Colon (tissue), 2 donors: ENCODE results near the gene SARDH.

Experiments
- FAIRE-seq: peaks from 2 replicates; lab custom pipeline; 2012; peaks lifted over from hg19 to GRCh38; lab: Jason Lieb, UNC
- donor health status: control.
- donor health status: control.

SARDH gene

DNA sequence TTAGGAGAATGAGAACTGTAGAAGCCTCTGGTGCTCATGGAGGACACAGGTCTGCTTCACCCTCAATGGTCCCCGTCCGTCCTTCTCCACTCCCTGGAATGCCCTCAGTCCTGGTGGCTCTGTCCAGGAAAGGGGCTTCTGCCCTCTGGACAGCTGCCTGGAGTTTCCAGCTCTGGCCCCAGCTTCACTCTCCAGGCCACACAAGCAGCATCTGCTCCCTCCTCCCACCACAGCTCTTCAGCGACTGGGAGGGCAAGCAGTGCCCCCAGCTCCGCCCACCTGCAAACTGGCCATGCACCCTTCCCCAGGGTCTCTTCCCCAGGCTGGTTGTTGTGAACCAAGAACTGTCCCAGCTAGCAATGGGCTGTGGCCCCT is 4.7 kb downstream of the SARDH start:
- FAIRE-seq: no peak

DNA sequence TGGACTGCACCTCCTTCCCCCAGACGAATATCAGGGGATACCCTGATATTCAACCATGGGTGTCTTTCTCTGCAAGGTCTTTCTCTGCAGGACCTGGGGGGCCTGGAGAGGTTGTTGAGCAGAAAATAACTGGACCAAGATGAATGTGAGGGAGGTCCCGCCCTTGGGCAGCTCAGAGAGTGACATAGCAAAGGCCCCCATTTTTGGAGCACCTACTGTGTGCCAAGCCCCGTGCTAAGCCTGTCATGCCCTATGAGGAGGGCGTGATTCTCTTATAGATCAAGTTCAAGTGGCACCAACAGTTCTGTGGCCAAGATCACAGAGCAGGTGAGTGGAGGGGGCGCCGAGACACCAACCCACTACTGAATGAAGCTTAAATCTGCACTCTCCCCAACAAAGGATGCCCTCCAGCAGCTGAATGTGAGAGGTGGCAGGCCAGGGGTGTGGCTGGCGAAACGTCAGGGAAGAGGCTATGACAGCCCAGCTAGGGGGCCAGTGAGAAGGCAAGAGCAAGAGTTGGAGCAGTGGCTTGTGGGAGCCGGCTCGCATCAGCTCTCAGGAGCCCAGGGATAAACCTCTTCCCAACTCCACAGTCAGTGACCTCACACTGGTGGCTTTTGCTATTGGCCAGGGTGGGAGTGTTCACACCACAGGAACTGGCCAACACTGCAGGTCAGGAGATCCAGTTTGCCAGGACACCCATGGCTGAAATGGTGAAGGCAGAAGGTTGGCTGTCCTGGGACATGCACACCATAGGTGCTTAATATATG is 5.3 kb downstream of the SARDH start:
- no peak for FAIRE-seq

DNA sequence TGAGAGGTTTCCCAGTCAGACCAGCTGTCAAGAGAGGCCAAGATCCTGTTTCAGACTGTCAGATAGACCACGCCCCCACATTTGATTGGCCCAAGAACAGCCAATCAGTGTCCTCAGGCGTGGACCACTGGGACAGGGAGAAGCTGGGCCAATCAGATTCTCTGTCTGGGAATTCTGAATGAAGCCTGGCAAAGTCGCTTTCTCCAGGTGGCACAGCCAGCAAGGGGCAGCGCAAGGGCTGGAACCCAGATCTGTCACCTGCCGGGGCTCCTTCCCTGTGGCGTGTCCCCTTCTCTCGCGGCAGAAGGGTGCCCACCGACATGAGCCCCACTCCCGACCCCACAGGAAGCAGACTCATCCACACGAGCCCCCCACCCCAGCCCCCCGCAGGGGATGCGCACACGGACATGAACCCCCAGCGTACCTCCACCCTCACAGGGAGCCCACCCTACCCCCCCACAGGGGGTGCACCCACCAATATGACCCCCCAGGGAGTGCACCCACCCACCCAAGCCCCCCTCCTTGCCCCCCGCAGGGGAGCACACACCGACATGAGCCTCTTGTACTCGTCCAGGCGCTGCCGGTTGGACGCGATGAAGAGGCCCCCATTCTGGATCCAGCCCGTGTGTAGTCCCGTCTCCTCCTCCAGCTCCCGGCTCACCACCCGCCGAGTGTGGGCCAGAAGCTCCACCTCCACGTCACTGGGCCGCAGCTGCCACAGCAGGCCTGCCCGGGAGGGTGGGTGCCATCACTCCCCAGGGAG is 6.1 kb downstream of the SARDH start:
- FAIRE-seq: no peak

DNA sequence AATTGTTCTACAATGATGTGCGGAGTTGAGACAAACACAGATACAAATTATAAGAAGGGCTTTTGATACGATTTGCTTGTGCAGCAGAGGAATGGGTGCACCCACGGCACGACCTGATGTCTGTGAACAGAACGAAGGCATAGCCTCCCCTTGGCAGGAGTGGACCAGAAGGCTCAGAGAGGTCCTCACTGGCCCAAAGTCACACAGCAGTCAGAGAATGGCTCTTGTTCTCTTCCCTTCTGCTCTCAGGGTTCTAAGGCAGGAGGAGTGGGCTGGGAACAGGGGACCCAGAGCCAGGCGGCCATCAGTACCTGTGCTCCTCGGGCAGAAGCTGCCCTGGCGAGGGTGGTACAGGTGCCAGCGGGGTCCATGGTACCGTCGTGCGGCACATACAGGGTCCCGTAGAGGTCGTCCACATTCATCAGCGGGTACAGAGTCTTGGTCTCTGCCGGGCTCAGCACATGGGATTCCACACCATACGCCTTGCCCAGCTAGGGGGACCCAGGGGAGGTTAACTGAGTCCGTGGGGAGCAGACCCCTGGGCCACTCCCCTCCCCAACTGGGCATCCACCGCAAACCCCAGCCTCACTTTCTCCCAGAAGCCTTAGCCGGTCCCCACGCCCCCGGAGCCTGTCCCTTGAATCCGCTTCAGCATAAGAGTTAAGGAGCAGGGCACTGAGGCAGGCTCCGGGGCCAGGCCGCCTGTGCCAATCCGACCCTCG is 7.0 kb downstream of the SARDH start:
- FAIRE-seq: no peak

DNA sequence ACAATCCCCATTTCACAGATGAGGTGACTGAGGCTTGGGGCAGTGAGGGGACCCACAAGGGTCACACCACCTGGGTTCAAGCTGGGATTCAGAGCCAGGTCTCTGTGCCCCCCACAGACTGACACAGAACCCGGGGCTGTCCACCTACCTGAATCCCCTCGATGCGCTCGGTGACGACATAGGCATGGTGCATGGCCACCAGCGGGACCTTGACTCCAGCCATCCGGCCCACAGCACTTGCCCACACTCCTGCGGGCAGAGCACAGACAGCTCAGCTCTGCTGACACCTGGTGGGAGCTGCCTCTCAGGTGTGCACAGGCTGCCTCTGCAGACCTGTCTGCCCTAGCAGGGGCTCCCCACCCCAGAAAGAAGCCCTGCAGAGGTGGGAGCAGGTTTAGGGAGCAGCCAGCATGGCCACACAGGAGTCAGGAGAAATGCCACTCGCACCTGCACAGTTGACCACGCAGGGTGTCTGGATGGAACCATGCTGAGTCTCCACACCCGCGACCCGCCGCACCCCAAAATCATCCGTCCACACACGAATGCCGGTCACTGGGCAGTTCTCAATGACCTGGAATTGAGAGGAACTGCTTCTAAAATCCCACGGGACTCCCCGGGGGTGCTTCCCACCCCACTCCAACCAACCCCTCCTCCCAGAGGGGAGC is 8.4 kb downstream of the SARDH start:
- FAIRE-seq: no peak

DNA sequence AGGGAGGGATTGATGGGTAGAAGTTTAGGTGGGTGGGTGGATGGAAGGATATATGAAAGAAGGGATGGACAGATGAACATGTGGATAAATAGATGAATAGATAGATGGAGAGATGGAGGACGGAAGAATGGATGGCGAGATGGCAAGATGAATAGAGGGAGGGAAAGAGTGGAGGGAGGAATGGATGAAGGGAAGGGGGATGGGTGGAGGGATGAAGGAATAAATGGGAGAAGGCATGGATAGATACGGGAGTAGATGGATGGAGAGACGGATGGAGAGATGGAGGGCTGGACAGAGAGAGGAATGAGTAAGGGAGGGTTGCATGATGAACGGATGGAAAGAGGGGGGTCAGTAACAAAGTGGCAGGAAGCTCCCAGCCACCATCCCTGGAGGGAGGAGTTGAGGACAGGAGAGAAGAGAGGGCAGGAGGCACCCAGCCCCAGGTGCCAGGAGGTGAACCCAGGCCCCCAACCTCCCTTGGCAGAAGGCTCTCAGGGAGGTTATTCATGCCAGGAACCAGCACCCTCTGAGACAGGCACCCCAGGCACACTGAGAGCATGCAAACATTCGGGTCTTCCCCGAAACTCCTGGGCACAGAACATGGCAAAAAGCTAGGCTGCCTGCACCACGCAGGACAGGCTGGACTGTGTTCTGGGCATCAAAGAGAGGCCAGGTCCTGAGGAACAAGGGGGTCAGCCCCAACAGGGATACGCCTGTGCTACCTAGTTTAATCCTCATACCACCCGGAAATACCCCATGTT is 9.1 kb downstream of the SARDH start:
- FAIRE-seq: no peak

DNA sequence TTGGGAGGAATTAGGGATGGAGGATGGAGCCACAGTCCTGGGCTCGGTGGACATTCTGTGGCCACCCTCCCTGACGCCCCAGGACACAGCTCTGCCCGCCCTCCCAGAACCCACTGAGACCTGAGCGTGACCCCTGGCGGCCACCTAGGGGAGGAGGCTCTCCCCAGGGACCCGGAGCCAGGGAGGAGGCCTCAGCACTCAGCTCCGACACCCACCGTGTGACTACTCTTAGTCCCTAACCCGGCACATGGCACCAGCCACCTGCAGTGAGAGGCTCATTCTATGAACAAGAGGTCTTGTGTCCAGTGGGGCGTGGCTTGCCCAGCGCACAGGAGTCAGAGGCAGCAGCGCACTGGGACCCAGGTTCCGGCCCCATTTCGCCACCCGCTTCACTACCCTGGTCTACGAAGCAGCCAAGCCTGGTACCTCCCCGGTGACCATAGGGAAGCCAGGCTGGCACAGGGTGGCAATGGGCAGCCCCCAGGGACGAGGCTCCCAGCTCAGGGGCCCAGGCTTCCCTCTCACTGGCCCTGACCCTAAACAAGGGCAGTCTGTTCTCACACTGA is 10.2 kb downstream of the SARDH start:
- FAIRE-seq: no peak

DNA sequence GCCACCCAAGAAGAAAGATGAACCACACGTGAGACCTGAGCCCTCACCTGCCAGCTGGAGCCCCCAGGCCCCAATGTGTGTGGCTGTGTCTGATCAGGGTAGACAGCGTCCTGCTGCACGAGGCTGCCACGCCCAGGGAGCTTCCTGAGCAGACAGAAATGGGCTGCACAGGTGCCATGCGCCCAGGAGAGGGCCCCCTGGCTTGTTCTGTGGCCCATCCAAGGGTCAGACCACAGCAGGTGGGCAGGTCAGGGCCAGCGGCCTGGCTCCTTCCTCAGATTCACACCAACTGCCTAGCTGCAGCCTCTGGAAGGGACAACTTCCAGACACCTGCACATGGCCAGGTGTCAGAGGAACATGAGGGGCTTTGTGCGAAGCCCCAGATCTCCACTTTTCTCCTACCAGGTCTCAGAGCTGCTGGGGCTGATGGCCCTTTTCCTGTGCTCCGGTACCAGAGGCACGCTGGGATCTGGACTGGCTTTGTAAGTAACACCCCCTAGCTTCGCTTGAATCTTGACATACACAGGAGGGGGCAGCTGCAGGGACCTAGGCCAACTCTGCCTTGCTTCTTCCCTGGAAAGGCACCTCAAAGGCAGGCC is 10.8 kb downstream of the SARDH start:
- no peak for FAIRE-seq

DNA sequence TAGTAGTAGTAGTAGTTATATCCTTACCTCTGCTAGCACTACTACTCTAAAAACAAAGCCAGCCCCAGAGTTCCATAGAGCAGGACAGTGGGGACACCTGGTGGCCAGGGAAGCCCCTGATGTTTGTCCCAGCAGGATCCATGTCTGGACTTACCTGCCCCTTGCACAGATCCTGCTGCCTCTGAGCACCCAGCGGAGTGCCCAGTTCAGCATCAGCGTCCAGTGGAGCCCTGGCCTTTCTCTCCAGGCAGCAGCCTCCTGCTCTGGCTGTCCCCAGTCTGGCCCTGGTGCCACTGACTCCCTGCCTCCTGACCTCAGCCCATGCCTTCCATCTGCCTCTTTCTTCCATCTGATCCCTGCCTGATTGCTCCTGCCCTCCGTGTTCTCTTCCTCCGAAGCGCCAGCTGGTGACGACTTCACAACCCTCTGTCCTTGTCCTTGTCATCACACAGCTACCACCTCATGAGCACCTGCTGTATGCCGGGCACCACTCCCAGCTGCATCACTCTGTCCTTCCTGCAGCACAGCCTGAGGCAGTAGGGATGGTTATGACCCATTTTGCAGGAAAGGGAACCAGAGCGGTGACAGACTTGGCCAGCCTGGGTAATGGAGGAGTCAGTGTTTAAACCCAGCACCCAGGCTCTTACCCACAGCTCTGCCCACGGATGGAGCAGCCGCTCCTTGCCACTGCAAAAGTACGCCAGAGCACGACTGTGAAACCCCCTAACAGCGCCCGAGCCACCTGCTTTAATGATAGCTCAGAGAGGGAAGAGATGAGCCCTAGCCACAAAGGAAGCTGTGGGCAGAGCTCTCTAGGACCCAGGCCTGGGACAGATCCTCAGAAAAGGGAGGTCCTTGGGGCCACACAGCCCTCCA is 11.5 kb downstream of the SARDH start:
- no peak for FAIRE-seq

DNA sequence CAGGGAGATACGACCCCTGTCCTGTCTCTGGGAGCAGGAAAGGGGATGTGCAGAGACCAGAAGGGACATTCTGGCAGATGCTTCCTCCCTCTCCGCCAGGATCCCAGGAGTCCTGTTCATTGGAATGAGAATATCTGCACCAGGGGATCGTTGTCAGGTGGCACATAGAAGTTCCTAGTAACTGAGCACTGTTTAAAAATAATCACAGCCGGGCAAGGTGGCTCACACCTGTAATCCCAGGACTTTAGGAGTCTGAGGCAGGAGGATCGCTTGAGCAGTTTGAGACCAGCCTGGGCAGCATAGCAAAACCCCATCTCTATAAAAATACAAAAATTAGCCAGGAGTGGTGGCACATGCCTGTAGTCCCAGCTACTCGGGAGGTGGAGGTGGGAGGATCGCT is 12.3 kb downstream of the SARDH start:
- FAIRE-seq: no peak

DNA sequence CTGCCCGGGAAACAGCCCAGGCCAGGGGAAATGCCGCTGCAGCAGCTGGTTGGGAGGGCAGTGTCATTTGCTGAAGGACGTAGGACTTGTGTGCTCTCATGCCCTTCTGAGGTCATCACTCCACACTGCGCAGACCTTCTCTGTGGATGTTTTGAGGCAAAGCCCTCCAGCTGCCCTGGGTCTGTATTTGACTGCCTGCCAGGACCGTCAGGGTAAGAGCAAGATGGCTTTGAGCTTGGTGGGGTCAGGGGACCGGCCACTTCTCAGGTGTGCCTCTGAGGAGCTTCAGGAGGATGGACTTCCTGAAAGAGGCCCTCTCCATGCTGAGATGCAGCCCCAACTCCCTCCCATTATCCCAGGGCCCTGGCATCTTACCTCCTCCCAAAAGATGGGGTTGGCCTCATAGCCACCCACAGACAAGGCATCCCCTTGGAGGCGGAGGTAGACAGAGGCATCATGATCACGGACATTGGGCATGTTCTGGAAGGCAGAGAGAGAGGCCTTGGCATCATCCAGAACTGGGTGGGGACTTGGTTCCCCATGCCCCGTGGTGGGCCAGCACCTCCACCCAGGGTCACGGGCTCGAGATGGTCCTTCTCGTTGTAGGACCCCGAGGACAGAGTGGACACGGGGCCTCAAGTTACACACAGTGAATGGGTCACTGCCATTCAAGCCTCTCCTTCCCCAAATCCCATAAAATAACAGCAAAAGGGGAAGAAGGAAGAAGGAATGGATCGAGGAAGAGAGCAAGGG is 19.4 kb downstream of the SARDH start:
- FAIRE-seq: no peak

DNA sequence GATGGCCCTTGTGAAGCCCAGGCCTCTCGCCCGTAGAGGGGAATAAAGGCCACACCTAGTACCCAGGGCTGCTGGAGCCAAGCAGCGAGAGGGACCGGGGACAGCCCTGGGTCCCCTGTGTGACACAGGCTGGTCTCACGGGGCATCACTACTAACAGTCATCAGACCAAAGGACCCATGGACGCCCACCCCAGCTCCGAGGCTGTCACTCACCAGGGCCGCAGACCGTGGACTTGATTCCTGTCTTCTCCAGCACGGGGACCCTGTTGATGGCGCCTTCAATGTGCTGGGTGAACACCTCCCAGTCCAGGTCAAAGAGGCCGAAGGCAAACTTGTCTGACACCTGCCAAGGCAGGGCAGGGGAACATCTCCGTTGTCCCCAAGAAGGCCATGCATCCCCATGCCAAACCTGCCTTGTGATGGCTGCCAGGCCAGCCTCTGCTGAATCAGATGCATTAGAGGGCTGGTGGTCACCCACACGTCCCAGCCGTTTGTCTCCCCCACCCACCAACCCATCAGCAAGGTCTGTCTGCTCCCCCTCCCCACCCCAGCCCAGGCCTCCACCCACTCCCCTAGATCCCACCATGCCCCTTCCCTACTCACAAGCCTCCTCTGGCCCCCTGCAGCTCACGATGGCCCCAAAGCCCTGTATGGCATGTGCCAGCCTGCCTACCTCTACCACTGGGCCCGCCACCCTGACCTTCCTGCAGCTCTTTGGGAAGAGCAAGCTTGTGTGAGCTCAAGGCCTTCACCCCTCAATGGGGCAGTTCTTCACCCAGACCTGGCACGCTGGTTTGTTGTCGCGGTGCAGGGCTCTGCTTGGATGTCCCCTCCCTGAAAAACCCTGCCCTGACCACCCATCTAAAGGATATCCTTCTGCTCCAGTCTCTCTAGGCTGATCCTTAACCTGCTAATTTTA is 20.8 kb downstream of the SARDH start:
- FAIRE-seq: no peak

DNA sequence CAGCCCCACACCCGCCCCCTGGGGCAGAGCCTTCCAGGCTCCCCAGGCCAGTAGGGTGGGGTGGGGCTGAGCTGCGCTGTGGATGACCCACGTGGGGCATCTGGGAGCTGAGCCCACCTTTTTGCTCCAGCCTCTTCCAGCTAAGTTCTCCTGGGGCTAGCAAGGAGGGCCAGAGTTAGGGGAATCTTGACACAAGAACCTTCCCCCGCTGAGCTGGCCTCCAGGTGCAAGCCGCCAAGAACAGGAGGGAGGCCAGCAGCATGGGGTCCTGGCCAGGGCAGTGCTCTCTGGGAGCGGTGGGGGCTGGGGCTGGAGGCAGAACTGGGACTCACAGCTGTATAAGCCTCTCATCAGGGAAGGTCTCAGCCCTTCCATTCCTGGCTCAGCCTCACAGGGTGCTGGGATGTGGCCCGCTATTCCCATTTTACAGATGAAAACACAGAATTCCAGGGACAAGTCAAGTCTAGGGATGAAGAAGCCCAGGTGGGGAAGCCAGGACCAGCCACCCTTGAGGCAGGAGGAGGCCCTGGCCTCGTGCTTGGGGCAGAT is 21.5 kb downstream of the SARDH start:
- FAIRE-seq: no peak

DNA sequence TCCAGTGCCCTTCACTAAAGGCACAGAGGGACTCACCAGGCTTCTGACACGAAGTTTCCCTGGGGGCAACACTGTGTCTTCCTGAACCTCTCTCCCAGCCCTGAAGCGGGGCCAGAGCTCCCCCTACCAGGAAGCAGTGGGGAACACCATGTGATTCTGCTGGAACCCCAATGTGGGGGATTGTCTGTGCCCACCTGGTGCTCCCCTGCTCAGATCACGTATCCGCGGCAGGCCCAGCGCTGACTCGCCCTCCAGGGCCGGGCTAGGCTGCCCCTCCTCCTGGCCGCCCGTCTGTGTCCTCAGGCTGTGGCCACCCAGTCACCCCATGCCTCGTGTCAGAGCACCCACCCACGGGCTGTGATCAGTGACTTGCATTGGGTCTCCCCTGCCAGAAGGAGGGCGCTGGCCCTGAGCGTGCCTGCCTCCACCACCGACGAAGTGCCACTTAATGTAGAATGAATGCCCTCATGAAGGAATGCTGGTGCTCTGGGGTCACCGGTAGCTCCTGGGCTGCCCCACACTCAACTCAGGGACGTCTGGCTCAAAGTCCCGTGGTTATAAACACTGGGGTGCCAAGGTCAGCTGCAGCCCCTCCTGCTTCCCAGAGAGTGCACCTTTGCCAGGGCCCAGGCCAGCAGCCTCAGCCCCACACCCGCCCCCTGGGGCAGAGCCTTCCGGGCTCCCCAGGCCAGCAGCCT is 22.1 kb downstream of the SARDH start:
- FAIRE-seq: no peak

DNA sequence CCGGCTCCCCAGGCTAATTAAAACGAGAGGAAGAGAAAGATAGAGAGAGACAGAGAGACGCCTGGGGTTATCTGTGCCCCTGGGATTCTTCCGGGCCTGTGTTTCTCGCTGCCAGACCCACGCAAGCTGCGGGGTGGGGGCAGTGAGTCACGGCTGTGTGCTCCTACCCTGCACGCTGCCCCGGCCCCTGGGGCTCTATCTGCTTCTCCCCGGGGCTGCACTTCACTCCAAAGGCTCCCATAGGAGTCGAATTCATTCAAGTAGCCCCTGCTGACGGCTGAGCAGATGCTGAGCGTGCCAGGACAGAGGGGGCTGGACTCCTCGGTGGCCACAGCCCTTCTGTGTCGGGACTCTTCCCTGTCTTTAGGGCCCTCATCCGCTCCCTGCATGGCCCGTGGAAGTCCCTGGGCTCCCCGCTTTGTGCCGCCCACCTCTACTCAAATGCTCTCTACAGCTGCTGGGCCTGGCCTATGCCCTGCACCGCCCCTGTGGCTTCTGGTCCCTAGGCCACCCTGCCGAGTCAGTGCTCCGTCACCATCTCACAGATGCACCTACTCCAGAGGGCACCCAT is 22.8 kb downstream of the SARDH start:
- FAIRE-seq: no peak

DNA sequence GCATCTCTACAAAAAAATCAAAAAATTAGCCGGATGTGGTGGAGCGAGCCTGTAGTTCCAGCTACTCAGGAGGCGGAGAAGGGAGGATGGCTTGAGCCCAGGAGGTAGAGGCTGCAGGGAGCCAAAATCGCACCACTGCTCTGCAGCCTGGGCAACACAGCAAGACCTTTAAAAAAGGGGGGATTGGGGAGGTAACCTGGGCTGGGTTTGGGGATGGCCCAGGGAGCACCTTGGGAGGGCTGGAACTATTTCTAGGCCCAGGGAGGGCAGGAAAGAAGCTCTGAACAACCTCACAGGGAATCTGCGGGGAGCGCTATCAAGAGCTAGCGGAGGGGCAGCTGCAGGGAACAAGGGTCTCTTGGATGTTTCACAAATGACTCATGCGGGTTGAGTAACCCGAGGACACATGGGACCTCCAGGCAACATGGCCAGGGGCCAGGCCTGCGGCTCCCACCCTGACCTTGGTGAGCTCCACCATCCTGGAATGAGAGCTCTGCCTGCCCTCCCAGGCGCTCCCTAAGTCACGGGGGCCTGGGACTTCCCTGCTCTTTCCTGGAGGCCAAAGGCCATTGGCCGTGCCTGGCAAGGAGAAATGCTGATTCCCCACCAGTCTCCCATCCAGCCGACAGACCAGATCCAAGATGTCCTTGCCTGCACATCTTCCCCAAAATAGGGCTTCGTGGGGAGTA is 23.4 kb downstream of the SARDH start:
- no peak for FAIRE-seq
